NOMO-1 treated with DMSO at 0.1 percent for 48 hours (cell line): ENCODE data around the gene ANKRD27.
A peak's percentile ranks its signal among the peaks of the same experiment; 100 is the strongest.
"Not testable (repeated sequence)": the region's sequence is repeated elsewhere in the genome, so short reads cannot be mapped to it uniquely, and the experiment has no call there.

ENCODE experiments used
- DNase-seq: peaks from one replicate; lab custom pipeline; 2025; ENCODE audit not compliant: unreplicated experiment; lab: John Stamatoyannopoulos, UW

ANKRD27 gene

DNA sequence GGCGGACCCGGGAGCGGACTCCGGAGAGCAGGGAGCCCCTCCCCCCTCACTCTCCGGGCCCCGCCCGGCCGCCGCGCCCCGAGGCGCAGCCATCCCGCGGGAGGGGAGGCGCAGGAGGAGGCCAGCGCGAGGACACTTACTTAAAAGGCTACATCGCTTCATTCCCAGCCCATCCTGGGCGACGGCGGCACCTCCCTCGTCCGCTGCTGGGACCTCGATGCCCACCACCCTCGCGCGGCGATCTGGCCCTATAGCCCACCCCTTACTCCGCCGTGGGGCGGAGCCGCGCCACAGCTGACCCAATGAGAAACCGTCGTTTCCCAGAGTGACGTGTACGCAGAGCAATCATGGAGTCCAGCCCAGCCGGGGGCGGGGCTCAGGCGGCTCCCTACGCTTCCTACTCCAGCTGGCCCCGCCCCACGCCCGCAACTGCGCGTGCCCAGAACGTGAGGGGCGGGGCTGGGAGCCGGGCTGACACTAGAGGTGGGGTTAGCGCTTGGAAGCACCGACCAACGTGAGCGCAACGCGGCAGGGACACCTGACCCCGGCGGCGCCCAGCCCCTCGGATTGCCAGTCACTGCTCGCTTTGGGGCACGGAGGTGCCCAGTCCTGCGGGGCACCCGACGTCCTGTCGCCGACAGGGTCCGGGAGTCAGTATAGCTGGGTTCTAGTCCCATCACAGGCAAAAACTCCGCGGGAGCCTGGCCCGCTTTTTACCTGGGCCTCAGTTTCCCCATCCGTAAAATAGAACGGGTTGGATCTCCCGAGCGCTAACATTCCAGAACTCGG lies at the start of gene ANKRD27:
TSS of gene ANKRD27 (minus strand) at position 250 of the 789 bp plus-strand sequence. CDS start 16,165 bp downstream, outside the sequence.
- peak; percentile 98 for DNase-seq

DNA sequence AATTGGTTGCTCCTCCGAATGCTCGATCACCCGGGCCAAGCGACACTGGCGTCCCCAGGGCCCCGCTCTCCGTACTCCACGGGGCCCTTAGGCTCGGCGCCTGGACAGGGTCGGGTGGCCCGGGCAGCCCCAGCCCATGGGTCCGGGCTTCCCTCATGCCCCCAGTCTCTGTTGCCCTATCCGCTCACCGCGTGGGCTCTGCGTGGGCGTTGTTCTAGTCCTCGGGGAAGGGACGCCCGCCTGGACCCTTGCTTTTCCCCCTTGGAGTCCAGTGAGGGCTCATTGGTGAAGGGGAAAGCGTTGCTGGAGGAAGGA lies 45.9 kb upstream of the ANKRD27 start:
- DNase-seq, result no peak

DNA sequence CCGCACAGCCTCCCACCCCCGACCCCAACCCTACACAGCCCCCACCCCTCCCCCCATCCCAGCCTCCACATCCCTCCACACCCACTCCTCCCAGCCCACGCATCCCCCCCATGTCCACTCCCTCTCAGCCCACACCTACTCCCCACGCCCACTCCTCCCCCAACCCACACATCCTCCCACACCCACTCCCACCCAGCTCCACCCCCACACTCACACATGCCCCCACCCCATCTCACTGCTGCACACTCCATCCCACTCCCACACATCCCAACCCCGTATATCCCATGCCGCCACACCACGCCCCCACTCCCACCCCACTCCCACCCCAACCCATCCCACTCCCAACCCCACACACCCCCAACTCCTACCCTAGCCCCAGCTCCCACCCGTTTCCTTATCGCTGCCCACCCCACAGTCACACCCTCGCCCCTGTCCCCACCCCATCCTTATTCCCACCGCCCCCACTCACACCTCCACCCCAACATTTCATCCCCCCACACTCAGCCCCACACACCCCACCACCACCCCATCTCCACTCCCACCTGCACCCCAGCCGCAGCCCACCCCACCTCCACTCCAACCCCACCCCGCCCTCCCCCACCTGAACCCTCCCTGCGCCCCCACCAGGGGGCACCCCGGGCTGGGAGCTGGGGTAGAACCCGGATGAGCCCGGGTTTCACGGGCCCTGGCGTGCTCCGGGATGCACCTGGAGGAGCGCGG lies 45.4 kb upstream of the ANKRD27 start:
- DNase-seq, result no peak

DNA sequence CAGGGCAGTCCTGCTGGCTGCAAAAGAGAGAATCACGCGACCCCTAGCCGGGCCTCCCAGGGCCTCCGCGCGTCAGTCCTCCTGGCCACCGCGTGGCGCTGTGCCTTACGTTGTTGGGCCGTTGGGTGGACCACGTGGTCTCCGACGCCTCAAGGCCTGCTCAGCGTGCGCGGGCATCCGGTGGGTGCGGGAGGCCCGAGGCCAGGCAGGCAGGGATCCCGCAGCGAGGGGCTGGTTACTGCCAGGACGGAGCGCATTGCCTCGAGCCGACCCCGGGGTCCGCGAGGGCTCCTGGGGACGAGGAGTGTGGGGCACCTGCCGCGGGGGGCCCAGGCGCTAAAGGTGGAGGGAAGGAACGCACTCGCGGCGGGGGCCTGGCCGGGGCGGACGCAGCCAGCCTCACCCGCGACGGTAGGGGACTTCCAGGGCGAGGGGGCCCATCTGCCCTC lies 44.7 kb upstream of the ANKRD27 start, which contains the start of gene TDRD12:
TSS of gene TDRD12 (plus strand) at position 157 of the 449 bp plus-strand sequence. CDS start 306 bp downstream, outside the sequence.
- DNase-seq, result no peak

DNA sequence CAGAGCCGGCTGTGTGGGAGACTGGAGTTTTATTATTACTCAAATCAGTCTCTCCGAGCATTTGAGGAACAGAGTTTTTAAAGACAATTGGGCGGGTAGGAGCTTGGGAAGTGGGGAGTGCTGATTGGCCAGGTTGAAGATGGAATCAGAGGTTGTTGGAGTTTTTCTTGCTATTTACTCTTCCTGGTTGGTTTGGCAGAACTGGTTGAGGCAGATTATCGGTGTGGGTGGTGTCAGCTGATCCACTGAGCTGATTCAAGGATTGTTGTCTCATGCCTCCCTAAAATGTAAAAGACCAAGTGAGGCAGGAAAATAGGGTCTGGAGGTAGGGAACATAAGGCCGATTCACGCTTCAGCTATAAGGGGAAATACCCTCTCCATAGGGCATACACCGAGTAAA lies 43.3 kb upstream of the ANKRD27 start:
- no peak for DNase-seq

DNA sequence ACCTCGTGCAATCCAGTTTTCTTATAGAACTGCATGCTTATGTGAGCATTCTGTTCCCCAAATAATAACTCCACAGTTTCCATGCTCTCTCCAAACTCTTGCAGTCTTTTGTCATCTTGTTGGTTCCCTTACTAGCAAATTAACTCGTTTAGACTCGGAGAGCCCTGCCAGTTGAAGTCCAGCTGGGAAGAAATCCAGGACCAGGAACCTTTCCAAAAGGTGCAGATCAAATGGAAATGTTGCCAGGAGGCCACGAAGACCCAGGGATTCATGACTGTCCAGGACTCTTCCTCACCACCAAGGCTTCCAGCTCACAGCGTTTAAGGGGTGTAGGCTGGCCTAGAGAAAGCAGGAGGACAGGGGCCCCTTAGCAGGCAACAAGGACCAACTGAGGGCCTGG lies 42.5 kb upstream of the ANKRD27 start:
- no peak for DNase-seq

DNA sequence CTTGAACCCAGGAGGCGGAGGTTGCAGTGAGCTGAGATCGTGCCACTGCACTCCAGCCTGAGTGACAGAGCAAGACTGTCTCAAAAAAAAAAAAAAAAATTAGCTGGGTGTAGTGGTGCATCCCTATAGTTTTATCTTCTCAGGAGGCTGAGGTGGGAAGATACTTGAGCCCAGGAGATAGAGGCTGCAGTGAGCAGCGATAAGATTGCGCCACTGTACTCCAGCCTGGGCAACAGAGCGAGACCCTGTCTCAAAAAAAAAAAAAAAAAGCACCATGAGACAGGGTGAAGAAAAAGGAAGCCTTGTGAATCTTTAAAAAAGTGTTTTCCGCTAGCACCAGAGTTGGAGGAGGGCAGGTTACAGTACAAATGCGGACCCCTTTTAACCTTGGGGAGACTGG lies 41.2 kb upstream of the ANKRD27 start:
- not testable (repeated sequence) for DNase-seq

DNA sequence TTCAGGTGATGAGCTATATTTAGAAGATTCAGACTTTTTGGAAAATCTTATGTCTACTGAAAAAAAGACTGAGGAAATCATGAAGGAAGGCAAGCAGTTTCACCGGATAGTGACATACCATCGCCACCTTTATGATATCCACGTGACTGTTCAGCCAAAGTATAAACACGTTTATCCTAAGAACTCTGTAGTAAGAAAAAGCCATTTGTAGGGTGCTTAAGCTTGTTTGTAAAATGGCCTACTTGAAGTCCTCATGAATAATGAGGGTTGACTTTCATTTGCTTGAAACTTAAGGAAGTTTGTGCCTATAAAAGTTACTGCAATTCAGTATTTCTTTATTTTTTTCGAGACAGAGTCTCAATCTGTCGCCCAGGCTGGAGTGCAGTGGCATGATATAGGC lies 36.8 kb upstream of the ANKRD27 start:
- no peak for DNase-seq

DNA sequence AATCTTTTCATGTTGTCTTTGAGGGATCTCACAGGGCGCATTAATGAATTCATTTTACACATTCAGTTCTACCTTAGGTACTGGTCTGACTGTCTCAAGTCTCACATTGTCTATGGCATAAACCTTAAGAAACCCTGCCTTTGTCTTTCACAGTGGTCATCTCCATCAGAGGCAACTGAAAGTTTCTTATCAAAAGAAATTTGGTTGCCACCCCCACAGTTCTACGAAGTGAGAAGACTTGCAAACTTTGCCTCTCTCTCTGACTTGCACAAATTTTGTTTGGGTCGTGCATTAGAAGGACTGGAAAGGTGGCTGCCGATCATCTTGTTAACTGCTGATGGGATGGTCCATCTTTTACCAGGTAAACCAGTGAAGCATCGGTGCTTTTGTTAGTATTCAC lies 34.1 kb upstream of the ANKRD27 start:
- DNase-seq, result no peak

DNA sequence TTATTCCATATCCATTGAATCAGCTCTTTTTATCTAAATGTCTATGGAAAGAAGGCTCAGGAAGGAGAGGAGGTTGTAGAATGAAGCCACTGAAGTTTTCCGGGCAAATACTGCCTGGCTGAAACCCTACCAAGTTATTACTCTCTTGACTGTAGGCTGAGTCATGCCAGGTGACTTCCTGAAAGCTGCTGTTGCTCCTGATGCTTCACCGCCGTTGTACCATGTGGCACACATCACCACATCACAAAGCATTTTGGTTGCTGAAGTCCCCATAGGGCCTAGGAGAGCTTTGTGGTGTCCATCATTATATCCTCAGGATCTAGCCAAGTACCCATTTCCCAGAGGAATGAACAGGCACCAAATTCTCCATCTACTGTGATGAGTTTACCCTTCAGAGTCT lies 33.5 kb upstream of the ANKRD27 start:
- DNase-seq, result no peak

DNA sequence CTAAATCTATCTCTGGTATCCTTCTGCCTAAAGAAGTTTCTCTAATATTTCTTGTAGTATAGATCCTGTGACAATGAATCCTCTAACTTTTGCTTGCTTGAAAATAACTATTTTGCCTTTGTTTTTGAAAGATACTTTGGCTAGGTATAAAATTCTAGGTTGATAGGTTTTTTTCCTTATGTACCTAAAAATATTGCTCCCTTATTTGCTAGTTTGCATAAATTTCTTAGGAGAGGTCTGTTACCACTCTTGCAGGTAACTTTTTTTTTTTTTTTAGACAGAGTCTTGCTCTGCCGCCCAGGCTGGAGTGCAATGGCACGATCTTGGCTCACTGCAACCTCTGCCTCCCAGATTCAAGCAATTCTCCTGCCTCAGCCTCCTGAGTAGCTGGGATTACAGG lies 29.0 kb upstream of the ANKRD27 start:
- not testable (repeated sequence) for DNase-seq

DNA sequence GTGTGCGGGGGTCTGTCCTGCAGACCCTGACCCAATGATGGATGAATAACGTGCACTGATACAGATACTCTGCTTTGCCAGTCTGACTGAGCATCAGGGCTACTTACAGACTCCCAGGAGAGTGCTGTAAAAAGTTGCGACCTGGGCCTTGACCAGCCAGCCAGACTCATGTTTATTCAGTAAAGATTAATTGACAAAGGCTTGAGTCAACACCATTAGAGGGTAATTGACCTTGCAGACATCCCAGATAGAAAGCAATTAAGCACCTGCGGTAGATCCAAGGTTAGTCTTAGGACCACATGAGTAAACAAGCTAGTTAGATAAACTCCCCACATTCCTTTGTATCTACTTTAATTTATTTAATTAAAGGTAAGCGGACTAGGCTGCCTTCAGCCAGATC lies 27.0 kb upstream of the ANKRD27 start:
- DNase-seq, result no peak

DNA sequence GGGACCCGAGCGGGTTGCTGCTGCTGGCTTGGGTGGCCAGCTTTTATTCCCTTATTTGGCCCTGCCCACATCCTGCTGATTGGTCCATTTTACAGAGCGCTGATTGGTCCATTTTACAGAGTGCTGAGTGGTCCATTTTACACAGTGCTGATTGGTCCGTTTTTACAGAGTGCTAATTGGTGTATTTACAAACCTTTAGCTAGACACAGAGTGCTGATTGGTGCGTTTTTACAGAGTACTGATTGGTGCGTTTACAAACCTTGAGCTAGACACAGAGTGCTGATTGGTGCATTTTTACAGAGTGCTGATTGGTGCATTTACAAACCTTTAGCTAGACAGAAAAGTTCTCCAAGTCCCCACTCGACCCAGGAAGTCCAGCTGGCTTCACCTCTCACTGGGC lies 25.1 kb upstream of the ANKRD27 start:
- DNase-seq, result not testable (repeated sequence)

DNA sequence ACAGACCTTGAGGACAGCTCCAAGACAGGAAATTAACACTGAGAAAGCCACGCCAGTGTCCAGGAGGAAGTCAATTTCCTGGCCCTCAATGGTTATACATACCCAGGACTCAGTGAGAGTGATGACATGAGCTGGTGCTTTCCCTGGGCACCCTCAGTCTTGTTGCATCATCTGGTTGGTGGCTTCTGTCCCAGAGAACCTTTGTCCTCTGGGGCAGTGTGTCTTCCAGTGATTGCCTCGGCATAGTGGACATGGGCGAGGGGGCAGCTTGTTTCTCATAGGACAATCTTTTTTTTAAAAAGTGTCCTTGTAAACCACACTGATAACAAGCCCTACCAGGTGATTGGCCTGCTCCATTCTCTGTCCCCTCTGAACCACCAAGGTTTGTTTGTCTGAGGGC lies 21.8 kb upstream of the ANKRD27 start:
- DNase-seq, result not testable (repeated sequence)

DNA sequence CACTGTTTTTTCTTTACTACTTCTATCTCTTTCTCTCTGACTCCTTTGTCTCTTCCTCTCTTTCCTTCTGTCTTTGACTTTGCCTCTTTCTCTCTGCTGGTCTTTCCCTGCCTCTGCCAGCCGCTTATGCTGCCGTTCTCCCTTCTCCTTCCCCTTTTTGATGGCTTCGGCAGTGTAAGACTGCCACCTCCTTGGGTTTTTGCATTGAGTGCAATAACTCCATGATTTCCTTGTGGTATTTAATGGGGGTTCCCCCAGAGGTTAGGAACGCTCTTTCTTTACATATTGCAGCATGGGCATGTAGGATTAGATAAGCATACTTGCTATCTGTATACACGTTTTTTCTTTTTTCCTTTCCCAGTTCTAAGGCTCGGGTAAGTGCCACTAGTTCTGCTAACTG lies 20.5 kb upstream of the ANKRD27 start:
- peak; percentile 32 for DNase-seq

DNA sequence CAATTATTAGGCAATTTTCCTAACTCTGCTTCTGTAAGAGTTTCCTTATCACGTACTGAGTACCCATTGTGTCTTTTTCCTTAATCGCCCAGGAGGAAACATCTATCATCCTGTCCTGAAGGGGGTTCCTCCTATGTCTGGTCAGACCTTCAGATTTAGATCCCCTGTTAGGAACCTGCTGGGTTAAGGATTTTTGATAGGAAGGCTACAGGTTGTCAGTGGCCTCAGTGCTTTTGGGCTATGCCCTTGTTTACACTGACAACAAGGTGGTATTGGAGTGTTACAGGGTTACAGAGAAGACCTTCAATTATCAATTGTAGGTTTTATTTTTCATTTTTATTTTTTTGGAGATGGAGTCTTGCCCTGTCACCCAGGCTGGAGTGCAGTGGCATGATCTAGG lies 19.9 kb upstream of the ANKRD27 start:
- not testable (repeated sequence) for DNase-seq

DNA sequence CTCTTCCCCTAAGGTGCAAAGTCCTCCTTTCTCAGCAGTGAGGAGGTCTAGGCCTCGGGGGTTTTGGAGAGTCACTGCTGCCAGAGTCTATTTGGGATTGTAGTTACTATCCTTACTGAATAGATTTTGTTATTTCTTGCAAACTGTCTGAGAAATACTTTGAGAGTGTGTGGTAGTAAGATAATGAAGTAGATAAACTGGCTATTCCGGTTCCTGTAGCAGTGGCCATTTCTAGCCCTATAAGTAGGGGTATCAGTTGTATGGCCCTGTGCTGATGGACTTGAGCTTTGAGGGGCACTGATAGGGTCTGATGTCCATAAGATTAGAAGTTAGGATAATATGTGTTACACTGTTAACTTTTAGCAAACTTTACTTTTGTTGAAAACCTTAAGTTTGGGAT lies 19.3 kb upstream of the ANKRD27 start:
- DNase-seq, result not testable (repeated sequence)

DNA sequence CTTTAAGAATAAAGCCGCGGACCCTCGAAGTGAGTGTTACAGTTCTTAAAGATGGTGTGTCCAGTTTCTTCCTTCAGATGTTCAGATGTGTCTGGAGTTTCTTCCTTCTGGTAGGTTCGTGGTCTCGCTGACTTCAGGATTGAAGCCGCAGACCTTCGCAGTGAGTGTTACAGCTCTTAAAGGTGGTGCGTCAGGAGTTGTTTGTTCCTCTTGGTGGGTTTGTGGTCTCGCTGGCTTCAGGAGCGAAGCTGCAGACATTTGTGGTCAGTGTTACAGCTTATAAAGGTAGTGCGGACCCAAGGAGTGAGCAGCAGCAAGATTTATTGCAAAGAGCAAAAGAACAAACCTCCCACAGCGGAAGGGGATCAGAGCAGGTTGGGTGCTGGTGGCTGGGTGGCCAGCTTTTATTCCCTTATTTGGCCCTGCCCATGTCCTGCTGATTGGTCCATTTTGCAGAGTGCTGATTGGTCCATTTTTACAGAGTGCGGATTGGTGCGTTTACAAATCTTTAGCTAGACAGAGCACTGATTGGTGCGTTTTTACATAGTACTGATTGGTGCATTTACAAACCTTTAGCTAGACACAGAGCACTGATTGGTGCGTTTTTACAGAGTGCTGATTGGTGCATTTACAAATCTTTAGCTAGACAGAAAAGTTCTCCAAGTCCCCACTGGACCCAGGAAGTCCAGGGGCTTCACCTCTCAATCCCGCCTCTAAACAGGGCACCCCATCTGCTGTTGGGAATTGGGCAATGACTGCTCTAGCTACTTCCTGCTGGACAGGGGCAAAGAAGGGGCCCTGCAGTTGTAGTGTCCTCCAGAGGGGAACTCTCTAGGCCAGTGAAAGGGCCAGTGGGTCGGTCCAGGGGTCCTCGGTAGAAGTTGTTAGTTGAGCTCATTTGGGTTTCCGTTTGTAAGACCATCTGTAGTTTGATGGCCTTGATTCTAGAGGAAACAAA lies 18.4 kb upstream of the ANKRD27 start:
- peak; percentile 66 for DNase-seq

DNA sequence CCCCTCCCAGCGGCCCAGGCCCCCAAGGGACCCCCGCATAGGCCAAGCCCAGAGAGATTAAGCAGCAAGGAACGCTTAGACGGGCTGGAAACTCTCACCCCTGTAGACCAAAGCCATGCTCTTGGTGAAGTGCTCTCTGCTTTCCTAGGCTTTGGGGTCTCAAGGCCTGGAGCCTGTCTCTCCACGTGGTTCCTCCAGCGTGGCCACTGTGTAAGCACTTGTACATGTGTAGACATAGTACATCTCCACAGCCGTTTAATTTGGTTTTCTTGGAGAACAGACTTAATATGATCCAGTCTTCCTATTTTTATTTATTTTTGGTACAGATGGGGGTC lies 17.7 kb upstream of the ANKRD27 start:
- DNase-seq, result no peak

DNA sequence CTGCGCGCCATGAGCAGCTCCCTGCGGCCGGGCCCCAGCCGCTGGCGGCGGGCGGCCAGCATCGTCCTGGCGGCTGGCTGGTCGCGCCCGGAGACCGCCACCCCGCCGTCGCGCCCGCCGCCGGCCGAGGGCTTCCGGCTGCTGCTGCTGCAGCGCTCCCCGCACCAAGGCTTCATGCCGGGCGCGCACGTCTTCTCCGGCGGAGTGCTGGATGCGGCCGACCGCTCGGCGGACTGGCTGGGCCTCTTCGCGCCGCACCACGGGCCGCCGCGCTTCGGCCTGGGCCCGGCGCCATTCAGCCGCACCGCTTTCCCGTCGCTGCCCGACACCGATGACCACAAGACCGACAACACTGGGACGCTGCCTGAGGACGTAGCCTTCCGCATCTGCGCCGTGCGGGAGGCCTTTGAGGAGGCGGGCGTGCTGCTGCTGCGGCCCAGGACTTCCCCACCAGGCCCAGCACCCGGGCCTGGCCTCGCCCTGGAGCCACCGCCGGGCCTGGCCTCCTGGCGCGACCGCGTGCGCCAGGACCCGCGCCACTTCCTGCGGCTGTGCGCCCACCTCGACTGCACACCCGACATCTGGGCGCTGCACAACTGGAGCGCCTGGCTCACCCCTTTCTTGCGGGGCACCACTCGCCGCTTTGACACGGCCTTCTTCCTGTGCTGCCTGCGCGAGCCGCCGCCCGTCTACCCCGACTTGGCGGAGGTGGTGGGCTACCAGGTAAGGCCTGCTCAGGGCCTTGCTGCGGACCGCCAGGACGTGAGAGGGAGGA lies 17.2 kb upstream of the ANKRD27 start:
- DNase-seq, result no peak
